Stimulated activated CD4-positive, alpha-beta T cell treated with anti-CD3 and anti-CD28 coated beads, Interleukin-4, amount 100 ng/mL, for 4 hours (primary cell): ENCODE results near the gene INPP5D.
A peak's percentile ranks its signal among the peaks of the same experiment; 100 is the strongest.

ENCODE experiments used
- DNase-seq, 2 experiments: peaks; one replicate each; pipeline ENCODE4 v3.0.0-alpha.2; 2020

INPP5D gene

DNA sequence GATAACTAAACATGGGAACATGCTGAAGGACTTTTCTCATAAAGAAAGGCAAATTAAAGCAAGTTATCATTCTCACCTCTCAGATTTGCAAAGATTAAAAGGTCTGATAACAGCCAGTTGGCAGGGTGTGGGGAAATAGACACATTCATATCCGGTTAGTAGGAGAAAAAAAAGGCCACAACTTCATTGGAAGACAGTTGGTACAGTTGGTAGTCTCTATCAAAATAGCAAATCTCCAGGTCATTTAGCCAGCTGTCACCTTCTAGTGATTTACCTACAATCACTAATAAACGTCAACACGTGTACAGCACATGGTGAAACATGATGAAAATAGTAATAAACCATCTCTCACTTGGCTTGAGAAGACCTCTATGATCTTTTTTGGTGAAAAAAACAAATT, 16.6 kb downstream of the INPP5D start:
- no peak for DNase-seq

DNA sequence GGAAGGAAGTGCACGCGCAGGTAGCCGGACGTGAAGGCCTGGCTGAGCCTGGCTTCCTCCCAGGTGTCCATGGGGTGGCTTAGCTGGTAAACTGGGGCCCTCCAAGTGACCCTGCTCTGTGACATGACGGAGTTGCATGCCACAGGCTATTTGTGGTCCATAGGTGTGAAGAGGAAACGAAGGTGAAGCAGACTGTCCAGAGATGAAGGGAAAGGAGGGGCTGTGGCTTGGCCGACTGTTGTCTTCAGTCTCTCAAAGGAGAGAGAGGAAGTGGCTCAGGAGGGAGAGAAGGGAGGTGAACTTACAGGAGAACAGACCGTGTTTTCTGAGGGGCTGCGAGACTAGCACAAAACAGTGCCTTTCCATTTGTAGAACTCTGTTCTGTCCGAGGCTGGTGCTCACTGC, 19.3 kb downstream of the INPP5D start:
- DNase-seq, result no peak

DNA sequence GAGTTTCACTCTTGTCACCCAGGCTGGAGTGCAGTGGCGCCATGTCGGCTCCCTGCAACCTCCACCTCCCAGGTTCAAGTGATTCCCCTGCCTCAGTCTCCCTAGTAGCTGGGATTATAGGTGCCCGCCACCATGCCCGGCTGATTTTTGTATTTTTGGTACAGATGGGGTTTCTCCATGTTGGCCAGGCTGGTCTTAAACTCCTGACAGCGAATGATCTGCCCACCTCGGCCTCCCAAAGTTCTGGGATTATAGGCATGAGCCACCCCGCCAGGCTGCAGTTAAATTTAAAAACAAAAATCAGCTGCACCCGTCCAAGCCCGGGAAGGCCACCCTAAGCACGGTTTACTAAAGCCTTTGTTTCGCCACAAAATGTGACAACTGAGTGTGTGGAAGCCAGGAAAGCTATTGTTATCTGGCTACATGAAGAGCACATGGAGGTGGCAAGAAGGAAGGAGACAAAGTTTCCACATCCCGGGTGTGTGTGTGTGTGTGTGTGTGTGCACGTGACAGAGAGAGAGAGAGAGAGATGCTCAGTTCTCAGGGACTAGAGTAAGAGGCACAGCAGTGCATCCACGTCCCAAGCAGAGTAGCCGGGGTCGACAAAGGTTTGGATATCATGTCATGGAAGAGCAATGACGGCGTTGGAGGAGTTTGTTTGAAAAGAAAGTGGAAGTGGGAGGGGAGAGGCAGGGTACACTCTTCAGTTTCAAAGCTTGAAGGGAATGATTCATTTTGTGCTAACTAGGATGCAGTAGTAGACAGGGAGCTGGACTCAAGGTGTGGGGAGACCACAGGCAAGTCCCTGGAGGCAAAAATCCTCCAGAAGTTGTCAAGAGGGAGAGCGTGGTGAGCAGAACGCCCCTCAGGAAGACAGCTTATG, 20.1 kb downstream of the INPP5D start:
- DNase-seq, result no peak

DNA sequence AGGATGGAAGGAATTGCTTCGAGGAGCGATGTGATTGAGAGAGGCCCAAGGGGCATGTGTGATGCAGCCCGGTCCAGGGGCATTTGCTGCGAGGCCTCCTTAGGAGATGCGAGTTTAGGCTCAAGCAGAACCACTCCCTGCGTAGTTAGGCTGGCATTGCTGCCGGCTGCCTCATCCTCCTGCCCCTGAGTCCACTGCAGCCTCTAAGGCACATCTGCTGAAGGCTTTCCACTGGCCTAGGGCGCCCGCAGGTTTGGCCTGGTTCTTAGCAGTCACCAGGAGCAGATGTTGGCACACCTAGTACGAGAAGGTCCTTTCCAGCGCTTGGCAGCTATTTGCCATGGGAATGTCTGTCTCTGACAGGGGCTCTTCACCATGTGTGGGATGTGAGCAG, 20.7 kb downstream of the INPP5D start:
- no peak for DNase-seq

DNA sequence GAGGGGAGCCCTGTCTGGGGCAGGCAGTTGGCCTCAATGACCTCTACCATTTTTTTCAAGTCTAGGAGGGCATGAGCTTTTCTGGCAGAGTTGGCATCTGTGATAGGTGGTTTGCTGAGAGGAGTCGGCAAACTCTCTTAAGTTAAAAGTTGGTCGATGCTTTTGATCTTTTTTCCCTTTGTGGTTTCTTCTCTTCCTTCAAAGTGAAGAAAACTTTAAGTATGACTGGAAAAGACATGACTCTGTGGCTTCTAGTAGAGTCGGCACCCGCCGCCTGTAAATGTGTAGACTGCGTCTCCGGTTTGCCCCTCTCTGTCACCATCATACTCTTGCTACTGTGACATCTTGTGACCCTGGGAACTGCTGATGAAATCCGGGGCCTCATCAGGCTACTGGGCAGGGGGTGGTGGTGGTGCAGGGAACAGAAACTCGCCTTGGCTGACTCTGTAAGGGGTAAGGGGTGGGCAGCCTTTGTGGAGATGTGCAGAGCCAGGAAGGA, 21.1 kb downstream of the INPP5D start:
- DNase-seq, result peak; percentile 50 to 59

DNA sequence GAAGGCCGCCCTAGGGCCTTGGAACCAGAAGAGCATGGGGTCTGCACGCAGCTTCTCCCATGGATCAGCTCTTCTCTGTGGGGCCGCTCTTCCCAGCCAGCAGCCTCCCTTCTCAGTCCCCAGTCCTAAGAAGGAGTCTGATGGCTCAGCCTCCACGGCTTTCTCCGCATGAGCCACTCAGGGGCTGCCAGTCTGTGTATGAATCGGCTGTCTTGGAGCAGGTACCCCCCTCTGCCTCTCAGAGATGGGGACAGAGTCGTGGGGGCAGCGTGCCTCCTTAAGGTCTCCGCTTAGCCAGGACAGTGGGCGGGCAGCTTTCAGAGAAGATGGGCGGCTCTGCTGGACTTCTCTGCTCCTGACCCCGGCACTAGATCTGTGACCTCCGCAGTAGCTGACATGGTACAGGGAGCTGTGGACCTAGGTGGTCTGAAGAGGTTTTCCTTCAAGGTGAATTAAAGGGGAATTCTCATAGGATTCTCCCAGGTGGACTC, 21.6 kb downstream of the INPP5D start:
- no peak for DNase-seq

DNA sequence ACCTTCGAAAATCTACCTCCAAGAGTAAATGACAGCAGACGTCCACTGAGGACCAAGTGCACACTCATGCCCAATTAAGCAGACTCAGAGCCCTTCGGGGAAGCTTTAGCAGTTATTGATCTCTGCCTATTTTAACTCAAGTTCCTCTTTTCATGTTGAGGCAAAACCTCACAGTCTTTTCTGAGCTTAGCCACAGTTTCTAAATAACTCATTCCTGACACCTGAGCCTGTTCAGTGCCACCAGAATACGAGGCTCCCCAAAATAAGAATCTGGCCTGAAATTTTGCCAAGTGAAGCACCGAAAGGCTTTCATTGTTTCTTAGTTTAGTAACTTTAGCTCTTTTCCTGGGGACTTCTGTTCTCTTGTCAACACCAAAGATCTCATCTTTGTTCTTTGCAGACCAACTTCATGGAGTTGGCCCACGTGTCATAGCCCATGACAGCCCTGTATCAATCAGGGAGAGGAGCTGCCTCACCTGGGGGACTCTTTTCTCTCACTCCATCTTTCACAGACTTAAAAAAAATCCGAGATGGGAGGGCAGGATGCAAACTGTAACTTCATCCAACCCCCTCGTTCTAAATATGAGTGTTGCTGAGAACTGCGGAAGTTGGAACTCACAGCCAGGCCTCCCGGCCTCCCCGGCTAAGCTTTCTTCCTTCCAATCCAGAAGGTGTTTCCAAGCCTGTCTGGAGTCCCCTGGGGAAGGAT, 22.2 kb downstream of the INPP5D start:
- DNase-seq, result no peak

DNA sequence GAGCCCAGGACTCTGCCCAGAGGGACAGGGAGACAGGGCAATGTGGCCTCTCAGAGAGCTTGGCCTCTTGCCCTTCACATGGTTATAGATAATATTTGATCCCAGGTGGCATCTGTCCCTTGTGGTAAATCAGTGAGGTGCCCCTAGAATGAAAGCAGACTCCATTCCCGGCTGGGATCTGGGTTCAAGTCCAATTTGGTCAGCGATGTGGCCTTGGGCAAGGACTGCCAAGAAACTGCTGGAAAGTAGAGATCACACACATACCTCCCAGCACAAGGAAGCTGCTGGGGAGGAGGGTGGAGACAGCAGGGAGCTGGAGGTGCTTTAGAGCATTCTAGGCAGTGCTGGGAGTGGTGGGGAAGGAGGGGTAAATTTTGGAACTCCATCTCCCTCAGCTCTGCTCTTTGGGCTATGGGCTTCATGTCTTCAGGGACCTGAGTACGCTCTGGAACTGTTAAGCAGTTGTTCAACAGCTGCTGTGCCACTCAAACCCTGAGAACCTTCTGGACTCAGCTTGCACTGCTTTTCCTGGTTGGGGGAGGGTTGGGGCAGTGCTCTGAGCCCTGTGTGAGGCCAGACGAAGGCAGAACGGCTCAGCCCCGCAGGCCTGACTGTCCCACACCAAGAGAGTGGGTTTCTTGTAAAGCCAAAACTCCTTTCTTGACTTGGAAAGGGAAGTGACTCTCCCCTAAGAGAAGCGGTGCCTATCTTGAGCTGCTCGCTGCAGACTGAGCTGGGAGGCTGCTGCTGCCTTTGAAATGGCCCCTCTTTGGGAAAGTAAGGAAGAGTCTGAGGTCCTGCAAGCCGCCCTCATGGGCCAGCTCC, 23.0 kb downstream of the INPP5D start:
- no peak for DNase-seq

DNA sequence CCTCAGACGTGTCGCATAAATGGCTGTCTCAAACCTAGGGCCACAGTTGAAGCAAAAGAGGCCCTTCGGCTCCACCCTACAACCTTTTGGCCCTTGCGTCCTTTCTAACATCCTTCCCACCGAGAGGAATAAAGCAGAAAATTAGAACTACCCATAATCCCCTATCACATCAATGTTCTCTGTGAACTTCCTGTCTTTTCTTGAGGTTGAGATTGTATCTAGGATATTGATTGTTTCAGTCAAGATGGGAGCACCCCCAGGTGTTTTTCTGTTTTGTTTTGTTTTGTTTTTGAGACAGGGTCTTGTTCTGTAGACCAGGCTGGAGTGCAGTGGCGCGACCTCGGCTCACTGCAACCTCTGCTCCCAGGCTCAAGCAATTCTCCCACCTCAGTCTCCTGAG, 23.6 kb downstream of the INPP5D start:
- DNase-seq, result no peak

DNA sequence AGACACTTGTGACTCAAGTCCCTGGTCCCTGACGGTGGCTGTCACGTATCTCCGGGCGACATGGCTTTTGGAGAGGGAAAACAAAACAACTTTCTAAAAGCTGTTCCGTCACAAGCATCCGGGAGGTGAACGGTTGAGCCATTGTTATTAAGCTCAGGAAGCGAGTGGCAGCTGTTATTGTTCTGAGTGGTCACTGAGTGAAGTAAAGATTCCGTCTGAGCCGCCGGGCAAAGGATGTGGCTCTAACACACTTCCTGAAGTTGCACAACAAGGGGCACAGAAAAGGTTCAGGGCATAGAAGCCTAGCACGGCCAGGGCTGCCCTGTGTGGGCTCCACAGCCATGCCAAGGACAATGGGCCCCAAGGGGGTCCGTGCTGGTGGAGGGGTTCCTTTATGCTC, 24.3 kb downstream of the INPP5D start:
- no peak for DNase-seq

DNA sequence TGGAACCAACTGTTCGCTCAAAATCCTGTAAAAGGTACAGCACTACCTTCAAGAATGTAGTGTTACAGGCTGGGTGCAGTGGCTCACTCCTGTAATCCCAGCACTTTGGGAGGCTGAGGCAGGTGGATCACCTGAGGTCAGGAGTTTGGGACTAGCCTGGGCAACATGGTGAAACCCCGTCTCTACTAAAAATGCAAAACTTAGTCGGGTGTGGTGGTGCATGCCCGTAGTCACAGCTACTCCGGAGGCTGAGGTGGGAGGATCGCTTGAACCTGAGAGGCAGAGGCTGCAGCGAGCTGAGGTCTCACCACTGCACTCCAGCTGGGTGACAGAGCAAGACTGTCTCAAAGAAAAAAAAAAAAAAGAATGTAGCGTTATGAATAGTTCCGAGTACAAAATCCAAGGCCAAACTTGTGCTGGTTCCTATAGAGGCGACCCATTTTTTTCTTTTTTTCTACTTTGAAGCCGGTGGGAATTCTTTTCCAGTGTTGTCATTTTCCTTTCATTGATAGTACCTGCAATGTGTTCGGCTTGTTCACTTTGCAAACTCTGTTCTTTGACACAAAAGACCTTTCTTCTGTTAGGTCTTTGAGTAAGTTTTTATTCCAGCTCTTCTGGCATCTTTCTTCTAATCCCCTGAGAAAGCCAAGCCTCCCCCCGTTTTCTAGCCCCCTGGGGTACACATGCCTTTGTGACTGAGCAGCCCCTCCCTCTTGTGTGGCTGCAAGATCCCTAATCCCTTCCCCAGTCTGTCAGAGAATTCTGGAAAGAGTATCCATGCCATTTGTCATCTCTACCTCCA, 25.1 kb downstream of the INPP5D start:
- no peak for DNase-seq

DNA sequence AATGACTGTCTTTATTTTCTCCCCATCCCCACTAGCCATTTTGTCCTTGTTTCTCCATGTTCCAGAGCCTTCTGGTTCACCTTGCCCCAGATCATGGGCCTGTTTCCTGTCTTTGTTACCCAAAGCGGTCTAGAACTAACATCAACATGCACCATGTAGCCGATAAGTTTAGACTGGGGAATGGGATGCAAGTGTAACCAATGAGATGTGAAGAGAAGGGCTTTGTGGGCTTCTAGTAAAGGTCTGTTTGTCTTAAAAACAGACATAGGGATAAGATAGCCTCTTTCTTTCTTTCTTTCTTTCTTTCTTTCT, 25.7 kb downstream of the INPP5D start:
- DNase-seq, result no peak

DNA sequence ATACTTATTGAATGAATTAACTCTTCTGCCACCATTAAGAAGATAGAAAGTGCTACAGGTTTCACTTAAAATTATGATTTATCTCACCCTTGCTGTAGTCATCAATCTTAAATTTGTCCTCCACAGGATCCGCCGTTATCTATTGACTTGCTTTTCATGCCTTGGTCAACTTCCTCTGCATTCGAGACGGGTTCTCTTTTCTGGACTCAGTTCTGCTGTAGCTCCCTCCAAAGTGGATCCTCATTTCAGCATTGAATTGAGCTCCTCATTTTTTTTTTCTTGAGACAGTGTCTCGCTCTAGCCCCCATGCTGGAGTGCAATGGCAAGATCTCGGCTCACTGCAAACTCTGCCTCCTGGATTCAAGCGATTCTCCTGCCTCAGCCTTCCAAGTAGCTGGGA, 27.6 kb downstream of the INPP5D start:
- DNase-seq, result no peak

DNA sequence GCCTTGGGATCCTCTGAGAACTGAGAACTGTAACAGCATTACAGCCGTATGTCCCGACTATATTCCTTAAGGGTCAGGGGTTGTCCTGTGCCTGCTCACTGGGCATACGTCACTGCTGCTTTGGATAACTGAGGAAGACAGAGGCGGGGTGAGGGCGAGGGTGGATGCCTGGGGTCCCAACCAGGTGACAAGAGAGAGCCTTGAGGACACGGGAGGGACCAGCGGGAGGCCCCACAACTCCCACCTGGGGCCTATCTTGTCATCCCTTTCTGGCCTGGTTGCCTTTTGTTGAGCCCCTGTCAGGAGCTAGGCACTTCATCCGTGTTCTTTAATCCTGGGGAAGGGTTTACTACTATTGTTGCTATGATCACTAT, 28.8 kb downstream of the INPP5D start:
- DNase-seq, result no peak

DNA sequence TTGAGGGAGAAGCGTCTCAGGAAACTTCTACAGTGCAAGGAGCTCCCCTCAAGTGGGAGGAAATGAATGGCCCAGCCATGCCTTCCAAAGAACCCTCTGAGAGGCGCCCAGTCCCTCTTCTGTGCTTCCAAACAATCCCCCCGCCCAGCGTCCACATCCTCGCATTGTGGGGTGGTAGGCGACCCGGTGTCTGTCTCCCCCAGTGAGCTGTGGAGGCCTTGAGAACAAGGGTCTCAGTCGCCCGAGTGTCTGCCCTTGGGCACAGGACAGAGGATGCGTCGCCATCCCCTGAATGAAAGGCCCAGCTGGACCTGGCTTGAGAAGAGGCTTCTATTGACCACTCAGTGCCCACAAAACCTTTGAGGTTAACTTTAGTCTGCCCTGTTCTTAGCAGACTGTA, 29.7 kb downstream of the INPP5D start:
- no peak for DNase-seq

DNA sequence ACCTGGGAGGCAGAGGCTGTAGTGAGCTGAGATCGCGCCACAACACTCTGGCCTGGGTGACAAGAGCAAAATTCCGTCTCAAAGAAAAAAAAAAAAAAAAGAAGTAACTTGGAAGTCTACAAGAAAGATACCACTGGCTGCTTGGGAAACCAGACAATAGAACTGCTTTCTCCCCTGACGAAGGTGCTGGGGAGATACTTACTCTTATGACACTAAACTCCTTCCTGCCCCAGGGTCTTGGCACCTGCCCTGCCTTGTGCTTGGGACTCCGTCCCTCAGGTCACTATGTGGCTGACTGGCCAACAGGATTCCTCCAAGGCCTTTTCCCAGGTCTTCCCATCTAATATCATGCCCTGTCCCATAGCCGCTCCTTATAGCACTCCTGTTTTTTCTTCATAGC, 30.7 kb downstream of the INPP5D start:
- no peak for DNase-seq

DNA sequence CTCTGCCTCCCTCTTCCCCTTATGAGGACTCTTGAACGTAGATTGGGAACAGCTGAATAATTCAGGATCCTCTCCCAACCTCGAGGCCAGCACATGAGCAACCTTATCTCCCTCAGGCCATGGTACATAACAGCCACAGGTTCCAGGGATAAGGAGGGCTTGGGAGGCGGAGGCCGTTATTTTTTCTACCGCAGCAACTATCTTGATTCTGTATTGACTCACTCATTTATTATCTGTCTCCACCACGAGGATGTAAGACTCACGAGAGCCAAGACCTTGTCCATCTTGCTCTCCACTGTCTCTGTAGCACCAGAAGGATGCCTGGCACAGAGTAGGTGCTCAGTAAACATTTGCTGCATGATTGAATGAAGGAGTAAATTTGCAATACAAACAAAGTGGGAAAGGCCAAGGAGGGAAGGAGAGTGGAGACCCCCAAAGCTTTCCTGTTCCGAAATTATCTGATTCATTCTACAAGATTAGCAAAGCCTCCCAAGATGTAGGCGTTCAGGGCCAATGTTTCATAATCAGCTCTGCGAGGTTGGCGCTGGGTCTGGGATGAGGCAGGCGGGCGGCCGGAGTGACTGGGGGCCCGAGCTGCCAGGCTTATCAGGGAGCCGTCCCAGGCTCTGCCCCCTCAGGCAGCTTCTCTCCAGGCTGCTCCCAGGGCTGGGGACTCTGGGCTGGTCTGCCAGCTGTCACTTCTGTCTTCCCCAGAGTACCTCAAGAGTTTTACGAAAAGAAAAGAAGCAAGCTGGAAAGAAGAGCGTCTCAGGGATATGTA, 31.6 kb downstream of the INPP5D start:
- no peak for DNase-seq

DNA sequence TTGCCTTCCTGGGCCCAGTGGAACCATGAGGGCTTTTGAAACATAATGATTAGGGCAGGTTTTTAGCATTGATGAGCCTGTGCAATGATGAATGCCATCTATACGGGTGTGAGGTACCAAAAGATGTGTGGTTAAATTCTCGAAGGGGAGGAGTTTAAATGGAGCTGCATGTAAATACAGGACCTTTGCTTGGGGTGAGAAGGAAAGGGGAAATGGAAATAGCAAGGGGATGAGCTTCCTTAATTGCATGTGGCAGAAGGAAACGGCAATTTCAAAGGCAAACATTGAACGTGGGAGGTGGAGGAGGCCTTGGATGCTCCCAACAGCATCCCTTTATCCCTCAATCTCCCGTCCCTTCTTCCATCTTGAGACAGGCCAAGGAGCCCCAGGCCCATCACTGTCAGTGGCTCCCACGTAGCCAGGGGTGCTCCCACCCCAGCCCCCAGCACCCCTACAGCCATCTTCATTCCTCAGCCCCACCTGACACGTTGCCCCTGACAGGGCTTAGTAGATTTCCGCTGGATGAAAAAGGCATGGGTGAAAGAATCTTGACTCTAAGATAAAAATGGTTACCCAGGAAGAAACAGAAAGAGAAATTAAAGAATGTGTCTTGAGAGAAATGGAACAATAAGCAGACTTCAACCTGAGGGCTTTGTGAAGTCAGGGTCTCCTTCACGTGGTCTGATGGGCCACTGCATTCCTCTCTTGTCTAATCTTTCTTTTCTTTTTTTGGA, 32.5 kb downstream of the INPP5D start:
- no peak for DNase-seq

DNA sequence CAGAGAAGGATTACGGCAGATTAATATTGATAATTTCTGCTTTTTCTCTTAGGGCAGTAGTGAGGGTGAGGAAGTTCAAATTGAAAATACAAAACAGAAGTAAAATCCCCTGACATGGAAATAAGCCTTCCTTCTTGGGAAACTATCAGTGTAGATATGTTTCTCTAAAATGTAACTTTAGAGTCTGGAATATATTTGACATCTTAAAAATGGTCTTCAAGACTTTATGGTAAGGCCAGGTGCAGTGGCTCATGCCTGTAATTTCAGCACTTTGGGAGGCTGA, 33.0 kb downstream of the INPP5D start:
- no peak for DNase-seq

DNA sequence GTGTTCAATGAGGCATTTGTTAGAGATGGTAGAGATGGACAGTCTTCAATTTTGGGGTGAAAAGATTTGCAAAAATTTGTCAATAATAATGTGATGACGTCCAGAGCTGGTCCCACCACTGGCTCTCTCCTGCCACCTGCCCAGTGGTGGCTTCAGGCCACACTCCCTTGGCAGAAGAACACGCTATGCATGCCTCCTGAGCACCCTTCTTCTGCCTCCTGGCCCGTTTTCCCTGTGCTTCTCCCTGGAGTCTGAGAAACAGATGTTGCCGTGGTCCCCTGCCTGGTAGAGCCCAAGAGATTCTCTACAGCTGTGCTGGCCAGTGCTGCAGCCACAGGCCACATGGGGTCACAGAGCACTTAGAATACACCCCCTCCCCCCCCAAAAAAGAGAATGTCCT, 33.6 kb downstream of the INPP5D start:
- no peak for DNase-seq

DNA sequence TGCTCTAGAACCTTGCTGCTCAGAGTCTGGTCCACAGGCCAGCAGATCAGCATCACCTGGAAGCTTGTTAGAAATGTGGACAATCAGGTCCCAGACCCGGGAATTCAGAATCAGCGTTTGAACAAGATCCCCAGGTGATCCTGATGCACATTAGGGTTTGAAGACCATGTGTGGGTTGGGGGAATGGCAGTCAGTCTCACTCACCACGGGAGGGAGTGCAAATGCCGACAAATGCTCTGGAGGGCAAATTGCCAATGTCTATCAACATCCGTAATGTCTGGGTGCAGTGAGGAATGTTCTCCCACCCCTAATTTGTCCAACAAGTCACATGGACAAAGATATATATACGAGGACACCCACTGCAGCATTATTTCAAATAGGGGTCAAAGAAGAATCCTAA, 34.5 kb downstream of the INPP5D start:
- no peak for DNase-seq
